Ovary (tissue), 9 donors: Measurements from ENCODE around the gene REG1A. TPM values are rescaled to one million over a fixed set of nuclear protein-coding genes. Genes with fewer than 3 reads are reported as not detected.

Experiments
- DNase-seq, 5 donors: peaks; one replicate each; pipeline ENCODE4 v3.0.0-alpha.2; 2019 to 2020
- H3K27ac ChIP-seq, 2 donors: fragments of 200-600 bp; one replicate each; pipeline versions ENCODE4 v1.5.1 to v1.8.0; 2019 to 2022
- H3K27me3 ChIP-seq: fragments of 200-600 bp; one replicate; pipeline ENCODE4 v1.8.0; 2022
- H3K36me3 ChIP-seq: fragments of 200-600 bp; sonication (generic); one replicate; pipeline ENCODE4 v1.5.1; 2019
- H3K4me1 ChIP-seq: one replicate; pipeline ENCODE4 v1.8.1; 2013; ENCODE audit warnings: mild to moderate bottlenecking, moderate library complexity; ENCODE audit not compliant: insufficient read depth
- H3K4me3 ChIP-seq: fragments of 200-600 bp; sonication (generic); one replicate; pipeline ENCODE4 v1.5.1; 2017
- H3K9me3 ChIP-seq, 2 donors: fragments of 200-600 bp in 1 of 2; sonication (generic) in 1 of 2; one replicate each; pipeline versions ENCODE4 v1.5.1 to v1.8.1; 2013 to 2019; ENCODE audit warnings: mild to moderate bottlenecking in 1 of 2, moderate library complexity in 1 of 2
- EP300 ChIP-seq: sonication (generic); formaldehyde crosslinking; IDR thresholded peaks from one replicate; pipeline ENCODE4 v1.6.1; 2017; ENCODE audit warnings: antibody characterized with exemption
- POLR2A ChIP-seq: fragments of 450-650 bp; IDR thresholded peaks from one replicate; pipeline ENCODE4 v1.6.1; 2017; ENCODE audit warnings: antibody characterized with exemption, mild to moderate bottlenecking, moderate library complexity
- WGBS, 3 donors: extraction: QIAGEN DNeasy Blood & Tissue Kit in 1 of 3; methylation state at CpG; one replicate each; pipeline versions ENCODE4 v1.1.5 to v1.1.7; 2013 to 2017; 5-methylcytosine and 5-hydroxymethylcytosine counted together
- intact Hi-C, 4 donors: fragments of 100-400 bp; cut with DNase I; formaldehyde crosslinking; loops; one replicate each; pipeline versions ENCODE4 v1.11.0 to v1.15.1; 2022 to 2023
- polyA plus RNA-seq, 2 donors: library from polyadenylated mRNA; stranded (reverse); fragments of 200-250 nt in 1 of 2; fragments of 350-450 nt in 1 of 2; fragmentation: Illumina TruSeq in 1 of 2; extraction: RNeasy Lipid Tissue Mini Kit (QIAGEN cat#74804) in 1 of 2; gene quantifications; one replicate each; pipeline ENCODE4 v1.2.3, GENCODE V29; 2013 to 2014
- total RNA-seq, 7 donors: library from RNA; depleted of rRNA in 2 of 7; stranded (reverse); fragments of >200 nt in 2 of 7; fragmentation: NEBNext Ultra II Directional in 3 of 7; extraction: Animal tissue kit (Norgen Biotek cat#: 25700) in 3 of 7; gene quantifications; one replicate each; pipeline versions ENCODE4 v1.1.0 to v1.2.4, GENCODE V29; 2016 to 2023
- TF ChIP-seq, protein P1 (sequence below), 3 donors: fragments of 450-650 bp in 2 of 3; fragments of 200-600 bp in 1 of 3; IDR thresholded peaks; one replicate each; pipeline versions ENCODE4 v1.5.1 to v1.8.0; 2016 to 2022; ENCODE audit warnings: antibody characterized with exemption in 3 of 3, mild to moderate bottlenecking in 1 of 3
- donor health status: DM: no; HTN: no; CAD: no; lungs with moderate emphysema.
- donor health status: DM: no; HTN: no; CAD: no.
- donor health status: Bipolar disorder and iron deficiency.
- donor health status: DM: yes; HTN: yes; CAD: no.
- donor health status: DM: no; HTN: no; CAD: no.
- donor health status: DM: yes; HTN: yes; CAD: no.

REG1A gene
- total and polyA plus RNA-seq, 9 donors, result 0.24 to 33.6 (median 2.9) TPM; not detected in 3

DNA sequence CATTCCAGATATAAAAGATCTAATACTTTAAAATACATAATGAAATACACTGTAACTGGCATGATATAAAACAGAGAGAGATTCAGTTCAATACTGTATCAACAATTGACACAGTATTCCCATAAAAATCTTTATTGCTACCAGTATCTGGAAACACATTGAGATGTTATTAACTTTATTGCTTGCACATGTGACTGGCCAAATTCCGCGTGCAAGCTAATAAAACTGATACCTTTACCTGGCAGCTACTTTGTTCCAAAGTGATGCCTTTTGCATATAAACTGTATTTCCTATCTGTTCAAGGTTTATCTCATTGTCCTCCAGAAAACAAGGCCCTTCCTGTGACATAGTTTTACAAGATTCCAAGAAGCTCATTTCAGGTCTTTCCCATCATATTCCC, 17.1 kb upstream of the REG1A start:
- TF ChIP-seq, protein P1, sequence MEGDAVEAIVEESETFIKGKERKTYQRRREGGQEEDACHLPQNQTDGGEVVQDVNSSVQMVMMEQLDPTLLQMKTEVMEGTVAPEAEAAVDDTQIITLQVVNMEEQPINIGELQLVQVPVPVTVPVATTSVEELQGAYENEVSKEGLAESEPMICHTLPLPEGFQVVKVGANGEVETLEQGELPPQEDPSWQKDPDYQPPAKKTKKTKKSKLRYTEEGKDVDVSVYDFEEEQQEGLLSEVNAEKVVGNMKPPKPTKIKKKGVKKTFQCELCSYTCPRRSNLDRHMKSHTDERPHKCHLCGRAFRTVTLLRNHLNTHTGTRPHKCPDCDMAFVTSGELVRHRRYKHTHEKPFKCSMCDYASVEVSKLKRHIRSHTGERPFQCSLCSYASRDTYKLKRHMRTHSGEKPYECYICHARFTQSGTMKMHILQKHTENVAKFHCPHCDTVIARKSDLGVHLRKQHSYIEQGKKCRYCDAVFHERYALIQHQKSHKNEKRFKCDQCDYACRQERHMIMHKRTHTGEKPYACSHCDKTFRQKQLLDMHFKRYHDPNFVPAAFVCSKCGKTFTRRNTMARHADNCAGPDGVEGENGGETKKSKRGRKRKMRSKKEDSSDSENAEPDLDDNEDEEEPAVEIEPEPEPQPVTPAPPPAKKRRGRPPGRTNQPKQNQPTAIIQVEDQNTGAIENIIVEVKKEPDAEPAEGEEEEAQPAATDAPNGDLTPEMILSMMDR (IDR thresholded peaks at IDR 0.05), result no peak
- no peak for TF ChIP-seq EP300
- TF ChIP-seq POLR2A, result no peak
- 72 to 81% (median 74%) methylated on average over 2 of the region's 2 CpGs for WGBS, 3 donors
- no peak for DNase-seq
- intact Hi-C loops, result no loop called here
- no peaks in the 10 kb centered on the region for H3K36me3 ChIP-seq
- H3K9me3 ChIP-seq, result no peaks in the 10 kb centered on the region
- H3K27me3 ChIP-seq, result no peaks in the 10 kb centered on the region
- H3K4me3 ChIP-seq, result no peak overlapping the region
- H3K4me1 ChIP-seq, result no peaks in the 10 kb centered on the region
- no peak overlapping the region for H3K27ac ChIP-seq

DNA sequence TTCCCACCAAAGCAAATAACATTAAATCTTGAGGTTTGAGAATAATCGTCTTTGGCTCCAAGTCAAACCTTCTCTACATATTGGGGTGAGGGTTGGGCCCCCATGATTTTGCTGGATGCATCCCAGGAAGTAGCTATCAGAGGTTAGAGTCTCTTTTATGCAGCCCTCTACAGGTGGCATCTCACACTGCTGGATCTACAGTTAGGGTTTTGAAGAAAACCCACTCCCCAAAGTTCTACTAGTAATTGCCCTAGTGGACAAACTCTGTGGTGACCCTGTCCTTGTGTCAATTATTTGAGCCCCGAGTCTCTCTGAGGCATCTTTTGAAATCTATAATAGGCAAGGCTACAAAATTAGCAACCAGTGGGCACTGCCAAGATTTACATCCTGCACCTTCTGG, 15.0 kb upstream of the REG1A start:
- 72 to 83% (median 79%) methylated on average over 2 of the region's 2 CpGs for WGBS, 3 donors
- no peaks in the 10 kb centered on the region for H3K27me3 ChIP-seq
- TF ChIP-seq EP300 (no peak), POLR2A (no peak)
- H3K27ac ChIP-seq, result no peak overlapping the region
- intact Hi-C loops, result no loop called here
- no peak overlapping the region for H3K4me3 ChIP-seq
- no peaks in the 10 kb centered on the region for H3K36me3 ChIP-seq
- H3K4me1 ChIP-seq, result no peaks in the 10 kb centered on the region
- no peak for DNase-seq
- H3K9me3 ChIP-seq, result no peaks in the 10 kb centered on the region

DNA sequence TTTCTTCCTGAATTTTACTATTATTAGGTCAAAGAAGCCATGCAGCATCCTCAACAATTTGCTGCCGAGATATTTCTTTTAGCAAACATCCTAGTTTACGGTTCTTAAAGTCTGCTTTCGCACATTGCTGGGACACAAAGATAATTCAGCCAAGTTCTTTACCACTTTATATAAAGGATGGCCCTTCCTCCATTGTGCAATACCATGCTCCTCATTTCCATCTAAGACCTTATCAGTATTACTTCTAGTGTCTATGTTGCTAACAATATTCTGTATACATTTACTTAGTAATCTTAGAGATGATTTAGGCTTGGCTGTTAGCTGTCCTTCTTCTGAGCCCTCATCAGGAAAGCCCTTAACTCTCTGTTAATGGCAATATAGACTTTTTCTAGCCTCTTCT, 8.0 kb upstream of the REG1A start:
- no peak for TF ChIP-seq POLR2A
- TF ChIP-seq, protein P1 (IDR thresholded peaks at IDR 0.05), result no peak
- no peak for TF ChIP-seq EP300
- Histone ChIP-seq H3K9me3 (no peaks in the 10 kb centered on the region), H3K4me1 (no peaks in the 10 kb centered on the region), H3K4me3 (no peak overlapping the region), H3K27me3 (no peaks in the 10 kb centered on the region), H3K27ac (no peak overlapping the region), H3K36me3 (no peaks in the 10 kb centered on the region)
- DNase-seq, result no peak
- 85 to 96% (median 94%) methylated on average over 3 of the region's 3 CpGs for WGBS, 3 donors
- intact Hi-C loops, result no loop called here

DNA sequence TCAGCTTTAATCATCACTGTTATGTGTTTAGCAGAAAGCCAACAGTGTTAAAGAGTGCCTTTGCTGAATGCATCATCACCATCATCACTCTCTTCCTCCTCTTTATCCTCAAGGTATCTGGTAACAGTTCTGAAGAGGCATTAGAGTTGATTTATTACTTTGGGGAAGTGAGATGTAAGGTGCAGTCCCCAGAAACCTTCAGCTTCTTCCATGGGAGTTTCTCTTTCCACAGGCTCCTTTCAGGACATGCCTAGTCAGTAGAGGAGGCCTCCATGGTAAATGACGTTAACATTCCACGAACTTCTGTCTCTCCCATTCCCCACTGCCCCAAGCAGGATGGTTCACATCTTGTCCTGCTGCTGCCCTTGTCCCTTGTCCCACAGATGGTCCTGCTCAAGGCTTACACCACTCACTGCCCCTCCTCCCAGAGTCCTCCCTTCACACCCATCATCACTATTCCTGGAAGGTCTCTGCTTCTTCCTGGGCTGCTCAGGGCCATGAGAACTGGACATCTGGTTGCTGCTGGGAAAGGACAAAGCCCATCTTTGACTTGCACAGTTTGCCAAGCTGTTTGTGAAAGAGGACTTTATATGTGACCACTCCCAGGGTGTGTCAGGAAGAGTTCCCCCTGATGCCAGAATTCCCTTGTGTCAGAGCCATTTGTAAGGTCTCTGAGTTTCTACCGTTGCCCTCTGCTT, 5.3 kb upstream of the REG1A start:
- intact Hi-C loops, result no loop called here
- H3K4me3 ChIP-seq, result no peak overlapping the region
- no peaks in the 10 kb centered on the region for H3K27me3 ChIP-seq
- DNase-seq, result no peak
- H3K36me3 ChIP-seq, result no peaks in the 10 kb centered on the region
- 68 to 77% (median 71%) methylated on average over 3 of the region's 3 CpGs for WGBS, 3 donors
- TF ChIP-seq, protein P1 (IDR thresholded peaks at IDR 0.05), result no peak
- TF ChIP-seq EP300, result no peak
- no peak for TF ChIP-seq POLR2A
- H3K4me1 ChIP-seq, result no peaks in the 10 kb centered on the region
- H3K9me3 ChIP-seq, result no peaks in the 10 kb centered on the region
- no peak overlapping the region for H3K27ac ChIP-seq
